HAP-1 (cell line): ENCODE data around the gene AGAP2.

Source experiments
- DNase-seq, 2 experiments: peaks; one replicate each; pipeline ENCODE4 v3.0.0-alpha.2; 2016 to 2020; ENCODE audit warnings: low spot score in 2 of 2
- H3K27me3 ChIP-seq: fragments of 250-450 bp; sonication (Bioruptor Pico); 2 replicates; pipeline ENCODE4 v1.5.1; 2020; ENCODE audit warnings: low read depth, mild to moderate bottlenecking, moderate library complexity
- H3K36me3 ChIP-seq: fragments of 250-450 bp; sonication (Bioruptor Pico); replicated peaks from 2 replicates; pipeline ENCODE4 v1.5.1; 2020; ENCODE audit warnings: mild to moderate bottlenecking
- H3K4me1 ChIP-seq: fragments of 250-450 bp; sonication (Bioruptor Pico); 2 replicates; pipeline ENCODE4 v1.5.1; 2020; ENCODE audit warnings: mild to moderate bottlenecking
- H3K4me3 ChIP-seq: fragments of 250-450 bp; sonication (Bioruptor Pico); 2 replicates; pipeline ENCODE4 v1.5.1; 2020; ENCODE audit warnings: mild to moderate bottlenecking, moderate library complexity
- H3K9me3 ChIP-seq: fragments of 250-450 bp; sonication (Bioruptor Pico); 2 replicates; pipeline ENCODE4 v1.5.1; 2020; ENCODE audit warnings: mild to moderate bottlenecking, moderate library complexity
- in situ Hi-C: fragments of 300-500 bp; cut with MboI; formaldehyde crosslinking; loops from 3 replicates; pipeline ENCODE4 v1.14.3; 2020; ENCODE audit warnings: low sequenced_read_pairs, inconsistent platforms, mixed read lengths

AGAP2 gene

GRCh38 chr12:57741844-57742738 lies 3.5 kb upstream of the AGAP2 start:
- Histone ChIP-seq H3K4me1 (peaks cover 13% of the 10 kb centered on the region), H3K4me3 (no peak overlapping the region), H3K9me3 (no peaks in the 10 kb centered on the region), H3K27me3 (peaks cover 7% of the 10 kb centered on the region), H3K36me3 (peaks cover 2% of the 10 kb centered on the region)
- DNase-seq = no peak
- in situ Hi-C loops = no loop called here

- Histone ChIP-seq H3K36me3 (no peaks in the 10 kb centered on the region), H3K27me3 (peaks cover 7% of the 10 kb centered on the region), H3K4me1 (peaks cover 13% of the 10 kb centered on the region), H3K4me3 (no peak overlapping the region), H3K9me3 (no peaks in the 10 kb centered on the region)
- DNase-seq = no peak
- in situ Hi-C loops = no loop called here
These were observed 2.9 kb upstream of the AGAP2 start for GRCh38 chr12:57741413-57741789.

GRCh38 chr12:57740656-57741412 lies 2.3 kb upstream of the AGAP2 start:
- H3K4me1 ChIP-seq = peaks cover 11% of the 10 kb centered on the region
- no peaks in the 10 kb centered on the region for H3K9me3 ChIP-seq
- no peak for DNase-seq
- in situ Hi-C loops = no loop called here
- no peaks in the 10 kb centered on the region for H3K36me3 ChIP-seq
- peaks cover 8% of the 10 kb centered on the region for H3K27me3 ChIP-seq
- H3K4me3 ChIP-seq = no peak overlapping the region

GRCh38 chr12:57739914-57740538 lies 1.5 kb upstream of the AGAP2 start:
- in situ Hi-C loops = no loop called here
- H3K27me3 ChIP-seq = peaks cover 10% of the 10 kb centered on the region
- no peaks in the 10 kb centered on the region for H3K9me3 ChIP-seq
- H3K4me3 ChIP-seq = no peak overlapping the region
- no peaks in the 10 kb centered on the region for H3K36me3 ChIP-seq
- H3K4me1 ChIP-seq = 0 out of 2 replicates have a peak, but pooled peaks cover 6% of the 10 kb centered on the region
- no peak for DNase-seq

GRCh38 chr12:57739387-57739786 lies 845 bp upstream of the AGAP2 start:
- no peak overlapping the region for H3K4me3 ChIP-seq

GRCh38 chr12:57737467-57738460 lies 778 bp downstream of the AGAP2 start:
- H3K27me3 ChIP-seq = peaks cover 10% of the 10 kb centered on the region
- H3K9me3 ChIP-seq = no peaks in the 10 kb centered on the region
- in situ Hi-C loops = no loop called here
- no peaks in the 10 kb centered on the region for H3K4me1 ChIP-seq
- H3K36me3 ChIP-seq = no peaks in the 10 kb centered on the region
- H3K4me3 ChIP-seq = no peak overlapping the region
- no peak for DNase-seq

More at GRCh38 chr12:57739387-57739786, 845 bp upstream of the AGAP2 start:
- peaks cover 10% of the 10 kb centered on the region for H3K27me3 ChIP-seq
- no peak for DNase-seq
- 0 out of 2 replicates have a peak, but pooled peaks cover 6% of the 10 kb centered on the region for H3K4me1 ChIP-seq
- H3K9me3 ChIP-seq = no peaks in the 10 kb centered on the region
- in situ Hi-C loops = no loop called here
- no peaks in the 10 kb centered on the region for H3K36me3 ChIP-seq

- H3K4me3 ChIP-seq = no peak overlapping the region
- peaks cover 10% of the 10 kb centered on the region for H3K27me3 ChIP-seq
- no peaks in the 10 kb centered on the region for H3K4me1 ChIP-seq
- in situ Hi-C loops = no loop called here
- H3K9me3 ChIP-seq = no peaks in the 10 kb centered on the region
- H3K36me3 ChIP-seq = no peaks in the 10 kb centered on the region
- DNase-seq = no peak
These were observed 1.6 kb downstream of the AGAP2 start for GRCh38 chr12:57736741-57737466.

- Histone ChIP-seq H3K36me3 (no peaks in the 10 kb centered on the region), H3K4me1 (no peaks in the 10 kb centered on the region), H3K9me3 (no peaks in the 10 kb centered on the region), H3K27me3 (peaks cover 5% of the 10 kb centered on the region; the same call in 1 of the 2 replicates), H3K4me3 (no peak overlapping the region)
- no peak for DNase-seq
- in situ Hi-C loops = no loop called here
These were observed 2.4 kb downstream of the AGAP2 start for GRCh38 chr12:57735952-57736740.

- DNase-seq = no peak
- Histone ChIP-seq H3K9me3 (no peaks in the 10 kb centered on the region), H3K27me3 (peaks cover 3% of the 10 kb centered on the region; the same call in 1 of the 2 replicates), H3K36me3 (no peaks in the 10 kb centered on the region), H3K4me1 (no peaks in the 10 kb centered on the region), H3K4me3 (no peak overlapping the region)
- in situ Hi-C loops = no loop called here
These were observed 3.2 kb downstream of the AGAP2 start for GRCh38 chr12:57735198-57735855.

- in situ Hi-C loops = no loop called here
These were observed 4.0 kb downstream of the AGAP2 start for GRCh38 chr12:57734591-57734990.

GRCh38 chr12:57733928-57734327 lies 4.6 kb downstream of the AGAP2 start:
- Histone ChIP-seq H3K4me1 (no peaks in the 10 kb centered on the region), H3K4me3 (no peak overlapping the region), H3K36me3 (no peaks in the 10 kb centered on the region), H3K9me3 (no peaks in the 10 kb centered on the region), H3K27me3 (peaks cover 3% of the 10 kb centered on the region; the same call in 1 of the 2 replicates)
- in situ Hi-C loops = no loop called here
- DNase-seq = no peak

More at GRCh38 chr12:57734591-57734990, 4.0 kb downstream of the AGAP2 start:
- Histone ChIP-seq H3K36me3 (no peaks in the 10 kb centered on the region), H3K4me1 (no peaks in the 10 kb centered on the region), H3K27me3 (peaks cover 3% of the 10 kb centered on the region; the same call in 1 of the 2 replicates), H3K9me3 (no peaks in the 10 kb centered on the region), H3K4me3 (no peak overlapping the region)
- DNase-seq = no peak
